ENCODE measurements around the gene DYNC1H1. TPM values are rescaled to one million over a fixed set of nuclear protein-coding genes. Genes with fewer than 3 reads are reported as not detected.

Gene DYNC1H1
- total RNA-seq, 1 experiment from 2014 or later: 438 TPM

DNA sequence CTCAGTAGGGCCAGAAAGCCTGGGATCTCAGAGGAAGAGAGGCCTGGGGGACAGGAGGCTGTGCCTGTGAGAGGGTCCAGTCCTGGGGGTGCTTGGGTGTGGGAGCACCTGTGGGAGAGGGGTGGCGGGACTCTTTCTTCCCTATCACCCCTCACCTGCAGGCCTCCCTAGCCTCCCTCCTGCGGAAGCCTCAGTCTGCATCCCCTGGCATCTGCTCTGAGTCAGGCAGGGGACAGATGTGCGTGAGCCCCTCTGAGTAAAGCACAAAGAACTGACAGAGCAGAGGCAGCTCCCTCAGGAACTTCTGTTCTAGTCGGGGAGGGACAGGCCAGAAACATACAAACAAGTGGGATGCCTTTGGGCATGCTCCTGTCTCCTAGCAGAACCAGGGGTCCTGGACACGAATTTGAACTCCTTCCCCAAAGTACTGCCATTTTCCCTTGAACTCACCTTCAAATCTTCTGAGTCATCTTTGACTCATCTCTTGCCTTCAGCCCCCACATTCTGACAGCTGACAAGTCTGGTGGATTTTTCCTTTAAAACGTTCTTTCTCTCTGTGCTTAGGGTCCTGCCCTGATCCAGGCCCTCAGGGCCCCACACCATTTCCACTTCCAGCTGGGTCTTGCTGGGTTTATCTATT is 131.0 kb downstream of the DYNC1H1 start:
- Mint-ChIP-seq H3K36me3 (no peaks in the 10 kb centered on the region), H3K9me3 (no peaks in the 10 kb centered on the region), H3K27me3 (ENCODE audit: low read depth) (no peaks in the 10 kb centered on the region; the same call in 1 of the 2 replicates), H3K4me3 (no peak overlapping the region), H3K27ac (no peak overlapping the region), H3K4me1 (peaks cover 27% of the 10 kb centered on the region)
- DNase-seq (ENCODE audit: low spot score): no peak
- POLR2A ChIA-PET: interaction anchor here (0.5 to 1.0 kb wide), 2 partner anchors 49 to 221 kb away, joined by 3 to 4 read pairs; no protein-coding TSS in a partner anchor
- CTCF ChIA-PET: interaction anchor here (0.6 to 3.6 kb wide), 21 partner anchors 7 to 378 kb away, joined by 3 to 41 read pairs (median 6); no protein-coding TSS in a partner anchor
- ATAC-seq: no peak
- no peak for TF ChIP-seq RORB (CRISPR knock-in tag; IDR thresholded peaks at IDR 0.05)
- no peak for TF ChIP-seq SMAD3 (CRISPR knock-in tag; IDR thresholded peaks at IDR 0.05; ENCODE audit: borderline replicate concordance)
- TF ChIP-seq ETV6 (CRISPR knock-in tag; IDR thresholded peaks at IDR 0.05): no peak
- TF ChIP-seq, protein P1, sequence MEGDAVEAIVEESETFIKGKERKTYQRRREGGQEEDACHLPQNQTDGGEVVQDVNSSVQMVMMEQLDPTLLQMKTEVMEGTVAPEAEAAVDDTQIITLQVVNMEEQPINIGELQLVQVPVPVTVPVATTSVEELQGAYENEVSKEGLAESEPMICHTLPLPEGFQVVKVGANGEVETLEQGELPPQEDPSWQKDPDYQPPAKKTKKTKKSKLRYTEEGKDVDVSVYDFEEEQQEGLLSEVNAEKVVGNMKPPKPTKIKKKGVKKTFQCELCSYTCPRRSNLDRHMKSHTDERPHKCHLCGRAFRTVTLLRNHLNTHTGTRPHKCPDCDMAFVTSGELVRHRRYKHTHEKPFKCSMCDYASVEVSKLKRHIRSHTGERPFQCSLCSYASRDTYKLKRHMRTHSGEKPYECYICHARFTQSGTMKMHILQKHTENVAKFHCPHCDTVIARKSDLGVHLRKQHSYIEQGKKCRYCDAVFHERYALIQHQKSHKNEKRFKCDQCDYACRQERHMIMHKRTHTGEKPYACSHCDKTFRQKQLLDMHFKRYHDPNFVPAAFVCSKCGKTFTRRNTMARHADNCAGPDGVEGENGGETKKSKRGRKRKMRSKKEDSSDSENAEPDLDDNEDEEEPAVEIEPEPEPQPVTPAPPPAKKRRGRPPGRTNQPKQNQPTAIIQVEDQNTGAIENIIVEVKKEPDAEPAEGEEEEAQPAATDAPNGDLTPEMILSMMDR (IDR thresholded peaks at IDR 0.05): no peak
- TF ChIP-seq ZNF138 (CRISPR knock-in tag; conservative IDR thresholded peaks at IDR 0.05): no peak
- TF ChIP-seq, protein P2, sequence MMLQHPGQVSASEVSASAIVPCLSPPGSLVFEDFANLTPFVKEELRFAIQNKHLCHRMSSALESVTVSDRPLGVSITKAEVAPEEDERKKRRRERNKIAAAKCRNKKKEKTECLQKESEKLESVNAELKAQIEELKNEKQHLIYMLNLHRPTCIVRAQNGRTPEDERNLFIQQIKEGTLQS (CRISPR knock-in tag; conservative IDR thresholded peaks at IDR 0.05): no peak

DNA sequence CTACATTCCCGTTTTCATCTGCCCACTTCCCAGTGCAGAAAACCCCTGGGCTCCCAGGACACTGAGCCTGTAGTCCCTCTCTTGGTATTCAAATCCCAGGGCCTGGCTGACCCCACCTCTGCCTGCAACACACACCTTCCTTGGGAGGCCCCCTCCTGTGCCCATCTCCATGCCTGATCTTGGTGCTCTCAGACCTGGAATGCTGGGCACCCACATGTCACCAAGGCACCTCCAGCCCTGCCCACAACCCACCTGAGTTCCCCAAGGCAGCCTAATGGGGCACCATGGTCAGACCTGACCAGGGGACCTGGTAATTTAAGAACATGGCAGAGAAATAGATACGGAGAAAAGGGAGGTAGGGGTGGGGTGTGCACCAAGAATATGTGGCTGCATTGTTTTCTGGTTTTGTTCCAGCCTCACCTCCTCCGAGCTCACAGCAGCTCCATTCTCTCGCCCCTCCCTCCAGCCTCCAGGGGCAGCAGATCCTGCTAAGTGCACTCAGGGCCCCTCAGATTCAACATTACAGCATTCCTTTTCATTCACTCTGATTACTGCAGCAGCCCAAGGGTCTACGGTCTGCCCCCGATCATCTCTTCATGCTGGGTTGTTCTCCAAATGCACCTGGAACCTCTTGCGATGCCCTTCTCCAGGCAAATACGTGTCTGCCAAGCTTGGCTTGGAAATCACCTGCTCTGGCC is 131.6 kb downstream of the DYNC1H1 start:
- ChIA-PET POLR2A (interaction anchor here (0.6 to 1.0 kb wide), 3 partner anchors 34 to 78 kb away, joined by 3 to 4 read pairs (median 3); no protein-coding TSS in a partner anchor), CTCF (interaction anchor here (0.6 to 3.6 kb wide), 26 partner anchors 8 to 379 kb away, joined by 3 to 41 read pairs (median 5); no protein-coding TSS in a partner anchor)
- H3K4me1 Mint-ChIP-seq: peaks cover 27% of the 10 kb centered on the region
- TF ChIP-seq, protein P3, sequence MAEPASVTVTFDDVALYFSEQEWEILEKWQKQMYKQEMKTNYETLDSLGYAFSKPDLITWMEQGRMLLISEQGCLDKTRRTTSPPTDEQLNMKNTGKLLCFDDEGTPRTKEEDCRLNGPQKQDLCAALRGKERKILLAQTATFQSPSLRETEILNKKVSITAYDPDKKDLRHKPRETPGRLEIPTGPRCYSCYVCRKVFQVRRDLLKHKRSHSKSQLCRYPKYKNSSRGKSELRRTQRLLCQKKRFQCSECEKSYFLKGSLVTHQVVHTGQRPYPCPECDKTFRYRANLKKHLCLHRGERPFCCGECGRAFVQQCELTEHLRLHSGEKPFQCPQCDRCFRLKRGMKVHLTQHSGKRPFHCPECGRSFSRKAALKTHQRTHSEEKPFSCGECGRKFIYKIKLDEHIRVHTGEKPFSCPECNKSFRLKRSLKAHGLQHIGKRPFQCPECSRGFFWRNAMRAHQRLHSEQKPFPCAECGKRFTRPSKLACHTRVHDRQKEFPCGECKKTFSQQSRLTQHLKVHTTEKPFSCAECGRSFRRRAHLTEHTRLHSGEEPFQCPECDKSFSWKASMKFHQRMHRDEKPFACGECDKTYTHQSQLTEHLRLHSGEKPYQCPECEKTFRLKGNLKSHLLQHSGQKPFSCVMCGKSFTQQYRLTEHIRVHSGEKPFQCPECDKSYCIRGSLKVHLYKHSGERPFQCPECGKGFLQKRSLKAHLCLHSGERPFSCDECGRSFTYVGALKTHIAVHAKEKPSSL (CRISPR knock-in tag; conservative IDR thresholded peaks at IDR 0.05): no peak
- TF ChIP-seq, protein P4, sequence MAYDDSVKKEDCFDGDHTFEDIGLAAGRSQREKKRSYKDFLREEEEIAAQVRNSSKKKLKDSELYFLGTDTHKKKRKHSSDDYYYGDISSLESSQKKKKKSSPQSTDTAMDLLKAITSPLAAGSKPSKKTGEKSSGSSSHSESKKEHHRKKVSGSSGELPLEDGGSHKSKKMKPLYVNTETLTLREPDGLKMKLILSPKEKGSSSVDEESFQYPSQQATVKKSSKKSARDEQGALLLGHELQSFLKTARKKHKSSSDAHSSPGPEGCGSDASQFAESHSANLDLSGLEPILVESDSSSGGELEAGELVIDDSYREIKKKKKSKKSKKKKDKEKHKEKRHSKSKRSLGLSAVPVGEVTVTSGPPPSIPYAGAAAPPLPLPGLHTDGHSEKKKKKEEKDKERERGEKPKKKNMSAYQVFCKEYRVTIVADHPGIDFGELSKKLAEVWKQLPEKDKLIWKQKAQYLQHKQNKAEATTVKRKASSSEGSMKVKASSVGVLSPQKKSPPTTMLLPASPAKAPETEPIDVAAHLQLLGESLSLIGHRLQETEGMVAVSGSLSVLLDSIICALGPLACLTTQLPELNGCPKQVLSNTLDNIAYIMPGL (CRISPR knock-in tag; IDR thresholded peaks at IDR 0.05): no peak
- TF ChIP-seq EMX1 (CRISPR knock-in tag; IDR thresholded peaks at IDR 0.05): no peak
- TF ChIP-seq GABPB1 (CRISPR knock-in tag; IDR thresholded peaks at IDR 0.05): no peak
- TF ChIP-seq, protein P5, sequence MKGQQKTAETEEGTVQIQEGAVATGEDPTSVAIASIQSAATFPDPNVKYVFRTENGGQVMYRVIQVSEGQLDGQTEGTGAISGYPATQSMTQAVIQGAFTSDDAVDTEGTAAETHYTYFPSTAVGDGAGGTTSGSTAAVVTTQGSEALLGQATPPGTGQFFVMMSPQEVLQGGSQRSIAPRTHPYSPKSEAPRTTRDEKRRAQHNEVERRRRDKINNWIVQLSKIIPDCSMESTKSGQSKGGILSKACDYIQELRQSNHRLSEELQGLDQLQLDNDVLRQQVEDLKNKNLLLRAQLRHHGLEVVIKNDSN (CRISPR knock-in tag; IDR thresholded peaks at IDR 0.05): no peak
- TF ChIP-seq, protein P6, sequence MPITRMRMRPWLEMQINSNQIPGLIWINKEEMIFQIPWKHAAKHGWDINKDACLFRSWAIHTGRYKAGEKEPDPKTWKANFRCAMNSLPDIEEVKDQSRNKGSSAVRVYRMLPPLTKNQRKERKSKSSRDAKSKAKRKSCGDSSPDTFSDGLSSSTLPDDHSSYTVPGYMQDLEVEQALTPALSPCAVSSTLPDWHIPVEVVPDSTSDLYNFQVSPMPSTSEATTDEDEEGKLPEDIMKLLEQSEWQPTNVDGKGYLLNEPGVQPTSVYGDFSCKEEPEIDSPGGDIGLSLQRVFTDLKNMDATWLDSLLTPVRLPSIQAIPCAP (CRISPR knock-in tag; IDR thresholded peaks at IDR 0.05): no peak
- TF ChIP-seq NFYB (CRISPR knock-in tag; conservative IDR thresholded peaks at IDR 0.05; ENCODE audit: low read depth): no peak
- no peak for DNase-seq (ENCODE audit: low spot score)
- no peaks in the 10 kb centered on the region for H3K36me3 Mint-ChIP-seq
- peak; percentile 38 for ATAC-seq
- H3K9me3 Mint-ChIP-seq: no peaks in the 10 kb centered on the region
- H3K27ac Mint-ChIP-seq: peak overlapping the region; percentile 39; the same call in 1 of the 2 replicates
- 0 out of 2 replicates have a peak overlapping the region, but pooled peaks have one; percentile 2 for H3K4me3 Mint-ChIP-seq
- no peaks in the 10 kb centered on the region; the same call in 1 of the 2 replicates for H3K27me3 Mint-ChIP-seq (ENCODE audit: low read depth)
